Thoracic aorta (tissue), 2 donors: Measurements from ENCODE around the gene CEP20. TPM values are rescaled to one million over a fixed set of nuclear protein-coding genes. Genes with fewer than 3 reads are reported as not detected.
A peak's percentile ranks its signal among the peaks of the same experiment; 100 is the strongest.
"Not testable (repeated sequence)": the region's sequence is repeated elsewhere in the genome, so short reads cannot be mapped to it uniquely, and the experiment has no call there.

Experiments
- ATAC-seq: fragments of 150-250 bp; one replicate; pipeline ENCODE4 v1.8.0; 2017; ENCODE audit warnings: low read depth; ENCODE audit not compliant: insufficient number of reproducible peaks, low FRiP score
- DNase-seq: peaks from one replicate; pipeline ENCODE4 v3.0.0-alpha.2; 2020; ENCODE audit warnings: low spot score
- H3K27ac ChIP-seq, 2 donors: fragments of 200-600 bp; sonication (generic); 1 replicate in 1 of 2; 2 replicates in 1 of 2; pipeline ENCODE4 v1.5.1; 2016; ENCODE audit warnings: mild to moderate bottlenecking in 2 of 2, moderate library complexity in 2 of 2
- H3K27me3 ChIP-seq: fragments of 200-600 bp; sonication (generic); replicated peaks from 2 replicates; pipeline ENCODE4 v1.6.0; 2016; ENCODE audit warnings: mild to moderate bottlenecking; ENCODE audit not compliant: insufficient read depth
- H3K36me3 ChIP-seq: fragments of 200-600 bp; sonication (generic); one replicate; pipeline ENCODE4 v1.5.1; 2016
- H3K4me1 ChIP-seq, 2 donors: fragments of 200-600 bp; sonication (generic); 1 replicate in 1 of 2; 2 replicates in 1 of 2; pipeline versions ENCODE4 v1.5.1 to v1.6.0; 2016; ENCODE audit warnings: low read depth in 2 of 2, mild to moderate bottlenecking in 1 of 2; ENCODE audit not compliant: control insufficient read depth in 1 of 2
- H3K4me3 ChIP-seq: fragments of 200-600 bp; sonication (generic); 2 replicates; pipeline ENCODE4 v1.5.1; 2016; ENCODE audit warnings: mild to moderate bottlenecking
- H3K9me3 ChIP-seq: fragments of 200-600 bp; sonication (generic); 2 replicates; pipeline ENCODE4 v1.5.1; 2016
- CTCF ChIP-seq: fragments of 200-600 bp; sonication (generic); IDR thresholded peaks from one replicate; pipeline ENCODE4 v1.5.1; 2019; ENCODE audit warnings: antibody characterized with exemption
- total RNA-seq, 2 donors: library from RNA; depleted of rRNA; stranded (reverse); fragments of >200 nt; gene quantifications; one replicate each; pipeline versions ENCODE4 v1.1.0 to v1.2.3, GENCODE V29; 2016

Gene CEP20
- total RNA-seq, 2 donors from 2014 or later, result 14.9 to 29.1 TPM

GRCh38 chr16:15849209-15849981 lies 39.0 kb downstream of the CEP20 start:
- Histone ChIP-seq H3K27ac (peak overlapping the region; percentile 55 to 77), H3K27me3 (no peaks in the 10 kb centered on the region), H3K9me3 (no peaks in the 10 kb centered on the region), H3K4me1 (peaks cover 24 to 80% of the 10 kb centered on the region in 2 donors), H3K4me3 (peak overlapping the region; percentile 89), H3K36me3 (peaks cover 12% of the 10 kb centered on the region)
- no peak for TF ChIP-seq CTCF
- no peak for DNase-seq
- ATAC-seq, result no peak

- H3K36me3 ChIP-seq, result peaks cover 8% of the 10 kb centered on the region
- H3K27me3 ChIP-seq, result no peaks in the 10 kb centered on the region
- ATAC-seq (no peak), DNase-seq (no peak)
- TF ChIP-seq CTCF, result no peak
- no peaks in the 10 kb centered on the region for H3K9me3 ChIP-seq
- peaks cover 28 to 97% of the 10 kb centered on the region in 2 donors for H3K4me1 ChIP-seq
- peak overlapping the region; percentile 55 to 77 for H3K27ac ChIP-seq
- peak overlapping the region; percentile 25 for H3K4me3 ChIP-seq
These were observed 40.7 kb downstream of the CEP20 start for GRCh38 chr16:15847611-15848175.

GRCh38 chr16:15846510-15846909 lies 41.9 kb downstream of the CEP20 start:
- no peaks in the 10 kb centered on the region for H3K27me3 ChIP-seq
- H3K4me3 ChIP-seq, result peak overlapping the region; percentile 7
- H3K9me3 ChIP-seq, result no peaks in the 10 kb centered on the region
- ATAC-seq, result no peak
- peak overlapping the region; percentile 55 to 77 for H3K27ac ChIP-seq
- H3K4me1 ChIP-seq, result peaks cover 36 to 100% of the 10 kb centered on the region in 2 donors
- H3K36me3 ChIP-seq, result peaks cover 6% of the 10 kb centered on the region
- DNase-seq, result no peak
- TF ChIP-seq CTCF, result no peak

GRCh38 chr16:15843635-15844279 lies 44.6 kb downstream of the CEP20 start:
- no peak for TF ChIP-seq CTCF
- peak overlapping the region; percentile 55 to 77 for H3K27ac ChIP-seq
- H3K4me1 ChIP-seq, result peaks cover 34 to 99% of the 10 kb centered on the region in 2 donors
- H3K36me3 ChIP-seq, result peaks cover 7% of the 10 kb centered on the region
- H3K27me3 ChIP-seq, result no peaks in the 10 kb centered on the region
- no peak overlapping the region for H3K4me3 ChIP-seq
- H3K9me3 ChIP-seq, result no peaks in the 10 kb centered on the region
- DNase-seq (no peak), ATAC-seq (peak; percentile 25)

- Histone ChIP-seq H3K4me1 (peaks cover 53 to 99% of the 10 kb centered on the region in 2 donors), H3K36me3 (peaks cover 26% of the 10 kb centered on the region), H3K27ac (peak overlapping the region; percentile 77 to 85)
- not testable (repeated sequence) for H3K4me3 ChIP-seq, H3K27me3 ChIP-seq, ATAC-seq, DNase-seq, H3K9me3 ChIP-seq
These were observed 49.2 kb downstream of the CEP20 start for GRCh38 chr16:15839204-15839603.
